Astrocyte (in vitro differentiated cells and primary cell): ENCODE measurements around the gene NF2.

Experiments used
- EZH2 ChIP-seq: IDR thresholded peaks from 2 replicates; pipeline ENCODE4 v1.6.1; 2012; ENCODE audit warnings: mild to moderate bottlenecking, low read length, inconsistent platforms; ENCODE audit not compliant: insufficient read depth
- TF ChIP-seq, protein P1 (sequence below): IDR thresholded peaks from 2 replicates; pipeline ENCODE4 v1.5.1; 2011; ENCODE audit warnings: low read depth, mild to moderate bottlenecking, inconsistent platforms, low read length, moderate library complexity; ENCODE audit not compliant: insufficient read depth

DNA sequence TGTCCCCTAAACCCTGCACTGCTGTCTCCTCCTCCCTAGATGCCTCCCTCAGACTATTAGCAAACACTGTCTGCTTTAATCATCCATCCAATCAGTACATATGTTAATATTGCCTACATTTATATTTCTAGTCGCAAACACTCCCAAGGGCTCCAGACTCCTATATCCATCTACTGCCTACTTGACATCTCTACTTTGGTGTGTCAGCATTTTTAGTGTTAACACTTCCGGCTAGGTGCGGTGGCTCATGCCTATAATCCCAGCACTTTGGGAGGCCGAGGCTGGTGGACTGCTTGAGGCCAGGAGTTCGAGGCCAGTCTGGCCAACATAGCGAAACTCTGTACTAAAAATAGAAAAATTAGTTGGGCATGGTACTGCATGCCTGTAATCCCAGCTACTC, 44.4 kb upstream of the NF2 start:
- TF ChIP-seq, protein P1, sequence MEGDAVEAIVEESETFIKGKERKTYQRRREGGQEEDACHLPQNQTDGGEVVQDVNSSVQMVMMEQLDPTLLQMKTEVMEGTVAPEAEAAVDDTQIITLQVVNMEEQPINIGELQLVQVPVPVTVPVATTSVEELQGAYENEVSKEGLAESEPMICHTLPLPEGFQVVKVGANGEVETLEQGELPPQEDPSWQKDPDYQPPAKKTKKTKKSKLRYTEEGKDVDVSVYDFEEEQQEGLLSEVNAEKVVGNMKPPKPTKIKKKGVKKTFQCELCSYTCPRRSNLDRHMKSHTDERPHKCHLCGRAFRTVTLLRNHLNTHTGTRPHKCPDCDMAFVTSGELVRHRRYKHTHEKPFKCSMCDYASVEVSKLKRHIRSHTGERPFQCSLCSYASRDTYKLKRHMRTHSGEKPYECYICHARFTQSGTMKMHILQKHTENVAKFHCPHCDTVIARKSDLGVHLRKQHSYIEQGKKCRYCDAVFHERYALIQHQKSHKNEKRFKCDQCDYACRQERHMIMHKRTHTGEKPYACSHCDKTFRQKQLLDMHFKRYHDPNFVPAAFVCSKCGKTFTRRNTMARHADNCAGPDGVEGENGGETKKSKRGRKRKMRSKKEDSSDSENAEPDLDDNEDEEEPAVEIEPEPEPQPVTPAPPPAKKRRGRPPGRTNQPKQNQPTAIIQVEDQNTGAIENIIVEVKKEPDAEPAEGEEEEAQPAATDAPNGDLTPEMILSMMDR: no peak
- TF ChIP-seq EZH2: no peak
